Osteoblast (primary cell): ENCODE data around the gene HYDIN. TPM values are rescaled to one million over a fixed set of nuclear protein-coding genes. Genes with fewer than 3 reads are reported as not detected.

Experiments used
- DNase-seq: peaks from one replicate; pipeline ENCODE4 v3.0.0; 2011; ENCODE audit warnings: low spot score, mixed read lengths; ENCODE audit not compliant: insufficient read length; ENCODE audit errors: missing footprints
- H2AFZ ChIP-seq: 2 replicates; pipeline ENCODE4 v1.6.0; 2011; ENCODE audit warnings: mild to moderate bottlenecking, low read length
- H3K27ac ChIP-seq: 2 replicates; pipeline ENCODE4 v1.5.1; 2011; ENCODE audit warnings: mild to moderate bottlenecking, low read depth, low read length, moderate library complexity
- H3K27me3 ChIP-seq: 2 replicates; pipeline ENCODE4 v1.6.0; 2012; ENCODE audit warnings: mild to moderate bottlenecking, control low read depth, inconsistent platforms, low read length, moderate library complexity; ENCODE audit not compliant: insufficient read depth
- H3K36me3 ChIP-seq: 2 replicates; pipeline ENCODE4 v1.5.1; 2011; ENCODE audit warnings: mild to moderate bottlenecking, low read length, control low read depth, moderate library complexity; ENCODE audit not compliant: insufficient read depth
- H3K4me1 ChIP-seq: 2 replicates; pipeline ENCODE4 v1.5.1; 2011; ENCODE audit warnings: mild to moderate bottlenecking, low read length, control low read depth, moderate library complexity; ENCODE audit not compliant: insufficient read depth
- H3K4me2 ChIP-seq: 2 replicates; pipeline ENCODE4 v1.6.0; 2011; ENCODE audit warnings: mild to moderate bottlenecking, low read length; ENCODE audit not compliant: insufficient read depth
- H3K4me3 ChIP-seq: fragments of 200-600 bp; sonication (generic); 3 replicates; pipeline ENCODE4 v1.5.1; 2012; ENCODE audit warnings: mild to moderate bottlenecking, low read length, inconsistent platforms; ENCODE audit not compliant: insufficient read depth
- H3K79me2 ChIP-seq: 2 replicates; pipeline ENCODE4 v1.6.0; 2012; ENCODE audit warnings: mild to moderate bottlenecking, low read length, control low read depth, inconsistent platforms; ENCODE audit not compliant: insufficient read depth
- H3K9me3 ChIP-seq: 2 replicates; pipeline ENCODE4 v1.5.1; 2011; ENCODE audit warnings: low read depth, low read length, control low read depth
- H4K20me1 ChIP-seq: 2 replicates; pipeline ENCODE4 v1.6.0; 2012; ENCODE audit warnings: mild to moderate bottlenecking, low read length, control low read depth; ENCODE audit not compliant: insufficient read depth
- total RNA-seq: library from RNA; depleted of rRNA; stranded (reverse); fragments of >200 nt; gene quantifications from 2 replicates; pipeline ENCODE4 v1.2.3, GENCODE V29; 2012
- TF ChIP-seq, protein P1 (sequence below): IDR thresholded peaks from 2 replicates; pipeline ENCODE4 v1.5.1; 2011; ENCODE audit warnings: mild to moderate bottlenecking, low read depth, low read length, moderate library complexity; ENCODE audit errors: extremely low read depth

Gene HYDIN
- total RNA-seq, 1 donor = 2.9 TPM

GRCh38 chr16:71250461-71251235, 20.1 kb upstream of the HYDIN start:
- no peaks in the 10 kb centered on the region for H3K27me3 ChIP-seq
- H3K9me3 ChIP-seq = no peaks in the 10 kb centered on the region
- H3K4me1 ChIP-seq = no peaks in the 10 kb centered on the region
- H3K4me3 ChIP-seq = no peak overlapping the region
- no peak overlapping the region for H2AFZ ChIP-seq
- no peak overlapping the region for H3K4me2 ChIP-seq
- no peak for DNase-seq
- TF ChIP-seq, protein P1, sequence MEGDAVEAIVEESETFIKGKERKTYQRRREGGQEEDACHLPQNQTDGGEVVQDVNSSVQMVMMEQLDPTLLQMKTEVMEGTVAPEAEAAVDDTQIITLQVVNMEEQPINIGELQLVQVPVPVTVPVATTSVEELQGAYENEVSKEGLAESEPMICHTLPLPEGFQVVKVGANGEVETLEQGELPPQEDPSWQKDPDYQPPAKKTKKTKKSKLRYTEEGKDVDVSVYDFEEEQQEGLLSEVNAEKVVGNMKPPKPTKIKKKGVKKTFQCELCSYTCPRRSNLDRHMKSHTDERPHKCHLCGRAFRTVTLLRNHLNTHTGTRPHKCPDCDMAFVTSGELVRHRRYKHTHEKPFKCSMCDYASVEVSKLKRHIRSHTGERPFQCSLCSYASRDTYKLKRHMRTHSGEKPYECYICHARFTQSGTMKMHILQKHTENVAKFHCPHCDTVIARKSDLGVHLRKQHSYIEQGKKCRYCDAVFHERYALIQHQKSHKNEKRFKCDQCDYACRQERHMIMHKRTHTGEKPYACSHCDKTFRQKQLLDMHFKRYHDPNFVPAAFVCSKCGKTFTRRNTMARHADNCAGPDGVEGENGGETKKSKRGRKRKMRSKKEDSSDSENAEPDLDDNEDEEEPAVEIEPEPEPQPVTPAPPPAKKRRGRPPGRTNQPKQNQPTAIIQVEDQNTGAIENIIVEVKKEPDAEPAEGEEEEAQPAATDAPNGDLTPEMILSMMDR = no peak
- H3K36me3 ChIP-seq = no peaks in the 10 kb centered on the region
- H3K27ac ChIP-seq = no peak overlapping the region
- no peaks in the 10 kb centered on the region for H3K79me2 ChIP-seq
- no peaks in the 10 kb centered on the region for H4K20me1 ChIP-seq

DNA sequence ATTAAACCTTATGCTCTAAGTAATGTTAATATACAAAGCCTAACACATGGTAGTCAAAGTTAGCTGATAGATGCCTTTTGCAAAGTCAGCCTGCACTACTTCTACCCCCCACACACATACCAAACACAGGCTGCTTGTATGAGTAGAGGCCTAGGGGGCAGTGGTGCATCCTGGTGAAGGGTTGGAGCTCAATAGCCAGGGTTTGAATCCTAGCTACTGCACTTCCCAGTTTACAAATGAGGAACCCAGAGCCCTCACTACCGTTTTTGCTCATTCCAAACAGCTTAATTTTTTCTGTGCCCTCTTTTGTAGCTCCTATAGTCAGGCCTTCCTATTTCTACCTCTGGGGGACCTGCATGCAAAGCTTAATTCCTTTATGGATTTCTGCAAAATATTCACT, 18.9 kb upstream of the HYDIN start:
- no peaks in the 10 kb centered on the region for H3K27me3 ChIP-seq
- no peaks in the 10 kb centered on the region for H3K9me3 ChIP-seq
- DNase-seq = no peak
- no peaks in the 10 kb centered on the region for H3K79me2 ChIP-seq
- no peak overlapping the region for H3K4me2 ChIP-seq
- TF ChIP-seq, protein P1 = no peak
- H3K27ac ChIP-seq = no peak overlapping the region
- no peaks in the 10 kb centered on the region for H3K36me3 ChIP-seq
- no peak overlapping the region for H3K4me3 ChIP-seq
- no peak overlapping the region for H2AFZ ChIP-seq
- H4K20me1 ChIP-seq = no peaks in the 10 kb centered on the region
- H3K4me1 ChIP-seq = no peaks in the 10 kb centered on the region

DNA sequence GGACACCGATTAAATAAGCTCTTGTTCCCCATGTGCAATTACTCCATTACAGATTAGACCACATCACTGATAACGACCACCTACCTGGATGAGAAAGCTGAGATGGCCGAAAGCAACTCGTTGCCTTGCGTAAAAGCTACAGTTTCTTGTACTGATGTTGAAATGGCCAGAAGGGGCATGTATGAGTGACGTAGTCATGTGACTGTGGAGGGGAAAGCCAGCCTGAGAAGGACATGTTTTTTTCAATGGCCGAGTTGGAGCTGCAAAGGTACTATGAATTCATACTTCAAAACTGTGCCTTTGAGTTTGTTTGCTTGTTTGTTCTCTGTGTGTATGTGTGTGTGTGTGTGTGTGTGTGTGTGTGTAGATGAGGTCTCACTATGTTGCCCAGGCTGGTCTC, 17.0 kb upstream of the HYDIN start:
- no peaks in the 10 kb centered on the region for H3K79me2 ChIP-seq

DNA sequence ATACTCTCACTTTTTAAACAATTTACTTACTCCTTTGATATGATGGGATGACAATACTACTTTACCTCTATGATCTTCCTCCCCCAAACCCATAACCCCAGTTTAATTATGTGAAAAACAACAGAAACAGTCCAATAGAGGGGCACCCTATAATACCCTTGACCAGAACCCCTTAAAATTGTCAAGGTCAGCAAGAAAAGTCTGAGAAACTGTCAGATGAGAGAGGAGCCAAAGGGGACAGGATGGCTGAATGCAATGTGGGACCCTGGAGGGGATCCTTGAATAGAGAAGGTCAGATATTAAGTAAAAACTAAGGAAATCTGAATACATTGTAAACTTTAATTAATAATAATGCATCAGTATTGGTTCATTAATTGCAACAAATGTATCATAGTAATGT, 15.8 kb upstream of the HYDIN start:
- DNase-seq = no peak
- Histone ChIP-seq H3K79me2 (no peaks in the 10 kb centered on the region), H3K4me2 (no peak overlapping the region), H3K9me3 (no peaks in the 10 kb centered on the region), H4K20me1 (no peaks in the 10 kb centered on the region), H3K4me1 (no peaks in the 10 kb centered on the region), H3K36me3 (no peaks in the 10 kb centered on the region), H3K27me3 (no peaks in the 10 kb centered on the region), H3K4me3 (no peak overlapping the region), H3K27ac (no peak overlapping the region), H2AFZ (no peak overlapping the region)
- TF ChIP-seq, protein P1 = no peak

More for the DNA sequence above, 17.0 kb upstream of the HYDIN start:
- Histone ChIP-seq H3K27ac (no peak overlapping the region), H3K27me3 (no peaks in the 10 kb centered on the region), H3K4me2 (no peak overlapping the region), H3K4me3 (no peak overlapping the region), H2AFZ (no peak overlapping the region), H3K36me3 (no peaks in the 10 kb centered on the region), H3K4me1 (no peaks in the 10 kb centered on the region), H4K20me1 (no peaks in the 10 kb centered on the region), H3K9me3 (no peaks in the 10 kb centered on the region)
- TF ChIP-seq, protein P1 = no peak
- no peak for DNase-seq
